ENCODE data around the gene OOSP2.
"Not testable (repeated sequence)": the region's sequence is repeated elsewhere in the genome, so short reads cannot be mapped to it uniquely, and the experiment has no call there.

OOSP2 gene

DNA sequence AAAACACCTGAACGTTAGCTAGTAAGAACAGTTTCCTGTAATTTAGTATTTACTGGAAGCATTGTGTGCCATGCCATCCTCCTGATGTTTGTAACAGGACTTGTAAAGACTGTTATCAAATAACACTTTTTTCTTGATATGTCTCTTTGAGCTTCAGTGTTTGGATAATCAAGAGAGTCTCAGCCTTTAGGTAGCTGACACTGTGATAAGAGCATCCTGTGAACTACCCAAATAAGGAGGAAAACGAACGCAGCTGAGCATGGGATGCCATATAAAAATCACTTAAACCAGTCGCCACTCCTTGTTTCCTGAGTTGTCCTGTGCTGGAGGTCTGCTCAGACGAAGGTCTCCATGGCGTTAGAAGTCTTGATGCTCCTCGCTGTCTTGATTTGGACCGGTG is at the start of gene OOSP2:
Gene OOSP2 (plus strand): TSS at position 301 of the 400 bp plus-strand sequence. CDS start 51 bp downstream, at position 352.
- no peak for DNase-seq

- no peak for DNase-seq
Observed at GRCh38 chr11:59990421-59990820, 49.8 kb upstream of the OOSP2 start.

DNA sequence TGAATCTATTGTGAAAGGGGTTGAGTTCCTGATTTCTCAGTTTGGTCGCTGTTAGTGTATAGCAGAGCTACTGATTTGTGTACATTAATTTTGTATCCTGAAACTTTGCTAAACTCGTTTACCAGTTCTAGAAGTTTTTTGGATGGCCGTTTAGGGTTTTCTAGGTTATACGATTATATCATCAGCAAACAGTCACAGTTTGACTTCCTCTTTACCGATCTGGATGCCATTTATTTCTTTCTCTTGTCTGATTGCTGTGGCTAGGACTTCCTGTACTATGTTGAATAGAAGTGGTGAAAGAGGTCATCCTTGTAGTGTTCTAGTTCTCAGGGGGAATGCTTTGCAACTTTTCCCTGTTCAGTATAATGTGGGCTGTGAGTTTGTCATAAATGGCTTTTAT is 47.8 kb upstream of the OOSP2 start:
- DNase-seq, result no peak

- no peak for DNase-seq
Observed at GRCh38 chr11:59997800-59998199, 42.4 kb upstream of the OOSP2 start.

DNA sequence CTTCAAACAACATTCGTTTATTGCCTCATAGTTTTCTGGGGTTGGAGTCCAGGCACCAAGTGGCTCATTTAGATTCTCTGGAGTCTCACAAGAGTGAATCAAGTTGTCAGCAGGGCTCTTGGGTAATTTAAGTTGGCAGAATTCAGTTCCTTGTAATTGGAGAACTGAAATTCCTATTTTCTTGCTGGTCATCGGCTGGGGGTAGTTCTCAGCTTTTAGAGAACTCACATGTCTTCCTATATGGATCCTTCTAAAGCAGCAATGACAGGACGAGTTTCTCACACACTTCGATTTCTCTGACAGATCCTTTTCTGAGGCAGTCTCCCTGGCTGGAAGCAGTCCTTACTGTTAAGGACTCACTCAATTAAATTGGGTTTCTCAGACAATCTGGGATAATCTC is 40.5 kb upstream of the OOSP2 start:
- no peak for DNase-seq

- DNase-seq, result no peak
Observed at GRCh38 chr11:60003729-60004128, 36.5 kb upstream of the OOSP2 start.

DNA sequence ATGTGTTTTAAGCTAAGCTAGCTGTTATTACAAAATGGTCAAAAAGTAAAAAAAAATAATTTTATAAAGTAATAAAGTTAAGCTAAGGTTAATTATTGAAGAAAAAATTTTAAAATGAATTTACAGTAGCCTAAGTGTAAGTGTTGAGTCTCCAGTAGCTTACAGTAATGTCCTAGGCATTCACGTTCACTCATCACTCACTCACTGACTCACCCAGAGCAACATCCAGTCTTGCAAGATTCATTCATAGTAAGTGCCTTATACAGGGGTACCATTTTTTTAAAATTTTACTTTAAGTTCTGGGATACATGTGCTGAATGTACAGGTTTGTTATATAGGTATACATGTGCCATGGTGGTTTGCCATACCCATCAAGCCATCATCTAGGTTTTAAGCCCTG is 34.8 kb upstream of the OOSP2 start:
- DNase-seq, result no peak

GRCh38 chr11:60016881-60017280 is 23.3 kb upstream of the OOSP2 start, which contains the start of gene OOSP4B:
OOSP4B (plus strand) TSS chr11:60017181.
- no peak for DNase-seq

GRCh38 chr11:60018058-60018457 is 22.2 kb upstream of the OOSP2 start:
- DNase-seq, result no peak

DNA sequence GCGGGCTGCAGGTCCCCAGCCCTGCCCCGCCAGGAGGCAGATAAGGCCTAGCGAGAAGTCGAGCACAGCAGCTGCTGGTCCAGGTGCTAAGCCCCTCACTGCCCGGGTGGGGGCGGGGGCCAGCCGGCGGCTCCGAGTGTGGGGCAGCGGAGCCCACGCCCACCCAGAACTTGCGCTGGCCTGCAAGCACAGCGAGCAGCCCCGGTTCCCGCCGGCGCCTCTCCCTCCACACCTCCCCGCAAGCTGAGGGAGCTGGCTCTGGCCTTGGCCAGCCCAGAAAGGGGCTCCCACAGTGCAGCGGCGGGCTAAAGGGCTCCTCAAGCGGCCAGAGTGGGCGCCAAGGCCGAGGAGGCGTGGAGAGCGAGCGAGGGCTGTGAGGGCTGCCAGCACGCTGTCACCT is 19.8 kb upstream of the OOSP2 start:
- not testable (repeated sequence) for DNase-seq

GRCh38 chr11:60029015-60029632 is 11.1 kb upstream of the OOSP2 start:
- no peak for DNase-seq

DNA sequence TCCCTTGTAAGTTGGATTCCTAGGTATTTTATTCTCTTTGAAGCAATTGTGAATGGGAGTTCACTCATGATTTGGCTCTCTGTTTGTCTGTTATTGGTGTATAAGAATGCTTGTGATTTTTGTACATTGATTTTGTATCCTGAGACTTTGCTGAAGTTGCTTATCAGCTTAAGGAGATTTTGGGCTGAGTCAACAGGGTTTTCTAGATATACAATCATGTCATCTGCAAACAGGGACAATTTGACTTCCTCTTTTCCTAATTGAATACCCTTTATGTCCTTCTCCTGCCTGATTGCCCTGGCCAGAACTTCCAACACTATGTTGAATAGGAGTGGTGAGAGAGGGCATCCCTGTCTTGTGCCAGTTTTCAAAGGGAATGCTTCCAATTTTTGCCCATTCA is 10.2 kb downstream of the OOSP2 start:
- not testable (repeated sequence) for DNase-seq

- DNase-seq, result not testable (repeated sequence)
Observed at GRCh38 chr11:60050839-60051238, 10.6 kb downstream of the OOSP2 start.

DNA sequence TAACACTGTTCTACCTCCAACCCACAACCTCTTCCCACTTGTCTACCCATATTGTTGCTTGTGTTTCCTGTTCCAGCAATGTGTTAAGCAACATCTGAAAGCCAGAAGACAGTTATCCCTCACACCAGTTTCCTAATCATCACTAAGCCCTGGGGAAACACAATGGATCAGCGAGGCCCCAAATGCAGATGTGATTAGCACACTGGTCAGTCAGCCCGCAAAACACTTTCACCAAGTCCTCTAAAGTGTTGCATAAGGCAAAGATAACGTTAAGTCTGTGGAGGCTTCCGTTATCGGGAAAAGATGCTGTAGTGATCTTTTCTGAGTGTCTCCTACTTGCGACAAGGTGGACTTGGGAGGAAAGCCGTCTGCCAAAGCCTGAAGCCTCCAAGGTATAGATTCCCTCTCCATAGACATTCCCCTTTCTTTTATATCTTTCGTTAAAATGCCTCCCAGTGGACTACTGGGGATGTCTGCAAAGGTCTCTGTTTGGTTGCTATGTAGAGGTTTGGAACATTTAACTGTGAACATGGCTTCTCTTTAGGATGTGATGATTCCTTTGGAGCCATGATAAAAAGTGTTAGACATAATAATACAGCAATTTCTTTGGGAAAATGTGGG is 16.2 kb downstream of the OOSP2 start, which contains the start of gene MS4A3:
Gene MS4A3 (plus strand): TSS at position 317 of the 621 bp plus-strand sequence. CDS start 4,496 bp downstream, outside the sequence.
- no peak for DNase-seq

DNA sequence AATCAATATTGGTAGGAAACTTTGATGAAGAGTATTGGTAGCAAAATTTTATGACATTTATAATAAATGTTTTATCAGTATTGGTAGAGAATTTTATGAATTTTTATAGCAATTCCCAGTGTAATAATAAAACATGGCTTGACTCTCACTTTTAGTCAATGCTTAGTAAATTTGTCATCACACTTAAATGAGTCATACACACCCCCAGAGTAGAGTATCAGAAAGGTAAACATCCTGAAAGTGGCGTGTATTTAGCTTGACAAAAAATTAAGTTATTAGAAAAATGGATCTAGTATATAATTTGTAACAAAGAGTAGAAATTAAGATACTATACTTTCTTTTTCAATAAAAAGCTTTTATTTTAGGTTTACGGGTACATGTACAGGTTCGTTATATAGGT is 18.8 kb downstream of the OOSP2 start:
- no peak for DNase-seq

DNA sequence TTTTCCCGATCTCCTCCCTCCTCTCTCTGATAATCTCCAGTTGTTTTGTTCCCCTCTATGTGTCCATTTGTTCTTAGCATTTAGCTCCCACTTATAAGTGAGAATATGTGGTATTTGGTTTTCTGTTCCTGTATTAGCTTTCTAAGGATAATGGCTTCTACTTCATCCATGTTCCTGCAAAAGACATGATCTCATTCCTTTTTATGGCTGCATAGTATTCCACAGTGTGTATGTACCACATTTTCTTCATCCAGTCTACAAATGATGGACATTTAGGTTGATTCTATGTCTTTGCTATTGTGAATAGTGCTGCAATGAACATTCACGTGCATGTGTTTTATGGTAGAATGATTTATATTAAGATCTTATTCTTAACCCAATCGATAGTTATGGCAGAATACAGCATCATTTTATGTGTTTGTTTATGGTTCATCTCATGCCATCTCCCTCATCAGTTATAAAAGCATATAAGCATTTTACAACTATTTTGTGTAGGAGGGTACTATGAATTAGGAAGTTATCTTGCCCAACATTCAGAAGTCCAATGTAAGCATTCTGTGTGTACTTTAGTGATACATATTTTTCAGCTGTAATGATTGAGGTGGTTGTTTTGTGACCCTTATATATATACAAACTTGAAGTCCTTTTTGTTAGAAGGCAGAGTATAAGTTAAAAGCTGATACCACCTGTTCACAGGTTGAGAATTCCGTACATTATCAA is 19.5 kb downstream of the OOSP2 start:
- DNase-seq, result no peak

GRCh38 chr11:60064111-60064510 is 23.9 kb downstream of the OOSP2 start:
- no peak for DNase-seq

DNA sequence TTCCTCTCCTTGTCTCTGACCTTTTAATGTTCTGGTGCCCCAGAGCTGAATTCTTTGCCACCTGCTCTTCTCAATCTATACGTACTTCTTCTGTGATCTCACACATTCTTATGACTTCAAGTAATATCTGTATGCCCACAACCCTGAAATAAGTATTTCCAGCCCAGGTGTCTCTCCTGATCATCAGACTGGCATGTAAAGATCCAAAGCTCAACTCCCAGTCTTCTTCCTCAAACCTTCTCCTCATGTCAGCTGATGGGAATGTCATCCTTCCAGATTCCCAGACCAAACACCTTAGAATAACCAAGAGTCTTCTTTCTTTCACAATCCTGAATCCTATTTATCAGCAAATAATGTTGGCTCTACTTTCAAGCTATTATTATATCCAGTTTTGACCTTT is 25.6 kb downstream of the OOSP2 start:
- DNase-seq, result no peak

DNA sequence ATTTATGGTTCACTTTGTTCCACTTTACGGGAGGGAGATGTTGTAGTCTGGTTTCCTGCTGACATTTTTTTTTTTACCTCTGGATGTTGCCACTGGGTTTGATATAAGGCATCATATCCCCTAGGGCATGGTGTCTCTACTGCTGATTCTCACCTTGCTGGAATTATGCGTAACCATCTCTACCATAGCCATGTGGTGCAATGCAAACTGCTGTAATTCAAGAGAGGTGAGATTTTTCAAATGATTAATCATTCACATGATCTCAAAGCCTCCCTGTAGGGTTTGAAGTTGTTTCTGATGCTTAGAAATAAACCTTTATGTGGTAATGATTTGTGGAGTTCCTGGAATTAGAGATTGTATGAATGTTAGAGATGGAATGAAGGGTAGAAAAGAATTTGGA is 29.2 kb downstream of the OOSP2 start:
- DNase-seq, result no peak

- DNase-seq, result not testable (repeated sequence)
Observed at GRCh38 chr11:60071644-60072043, 31.4 kb downstream of the OOSP2 start.

DNA sequence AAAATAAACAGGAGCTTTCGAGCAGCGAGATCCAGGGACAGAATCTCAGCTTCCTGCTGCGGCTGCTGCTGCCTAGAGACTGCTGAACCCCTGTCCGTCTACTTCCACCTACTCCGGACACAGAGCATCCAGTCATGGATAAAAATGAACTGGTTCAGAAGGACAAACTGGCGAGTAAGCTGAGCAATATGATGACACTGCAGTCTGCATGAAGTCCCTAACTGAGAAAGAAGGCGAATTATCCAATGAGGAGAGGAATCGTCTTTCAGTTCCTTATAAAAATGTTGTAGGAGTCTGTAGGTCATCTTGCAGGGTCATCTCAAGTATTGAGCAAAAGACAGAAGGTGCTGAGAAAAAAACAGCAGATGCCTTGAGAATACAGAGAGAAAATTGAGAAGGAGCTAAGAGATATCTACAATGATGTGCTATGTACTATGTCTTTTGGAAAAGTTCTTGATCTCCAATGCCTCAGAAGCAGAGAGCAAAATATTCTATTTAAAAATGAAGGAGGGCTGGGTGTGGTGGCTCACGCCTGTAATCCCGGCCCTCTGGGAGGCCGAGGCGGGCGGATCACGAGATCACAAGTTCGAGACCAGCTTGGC is 37.1 kb downstream of the OOSP2 start:
- no peak for DNase-seq

DNA sequence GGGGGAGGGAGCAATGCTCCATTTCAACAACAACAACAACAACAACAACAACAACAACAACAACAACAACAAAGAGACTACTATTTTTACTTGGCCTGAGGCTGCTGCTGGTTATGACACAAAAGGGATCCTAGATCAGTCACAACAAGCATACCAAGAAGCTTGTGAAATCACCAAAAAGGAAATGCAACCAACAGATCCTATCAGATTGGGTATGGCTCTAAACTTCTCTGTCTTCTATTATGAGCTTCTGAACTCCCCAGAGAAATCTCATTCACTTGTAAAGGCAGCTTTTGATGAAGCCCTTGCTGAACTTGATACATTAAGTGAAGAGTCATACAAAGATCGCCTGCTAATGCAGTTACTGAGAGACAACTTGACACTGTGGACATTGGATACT is 37.8 kb downstream of the OOSP2 start:
- DNase-seq, result no peak

GRCh38 chr11:60078745-60079144 is 38.5 kb downstream of the OOSP2 start:
- no peak for DNase-seq

DNA sequence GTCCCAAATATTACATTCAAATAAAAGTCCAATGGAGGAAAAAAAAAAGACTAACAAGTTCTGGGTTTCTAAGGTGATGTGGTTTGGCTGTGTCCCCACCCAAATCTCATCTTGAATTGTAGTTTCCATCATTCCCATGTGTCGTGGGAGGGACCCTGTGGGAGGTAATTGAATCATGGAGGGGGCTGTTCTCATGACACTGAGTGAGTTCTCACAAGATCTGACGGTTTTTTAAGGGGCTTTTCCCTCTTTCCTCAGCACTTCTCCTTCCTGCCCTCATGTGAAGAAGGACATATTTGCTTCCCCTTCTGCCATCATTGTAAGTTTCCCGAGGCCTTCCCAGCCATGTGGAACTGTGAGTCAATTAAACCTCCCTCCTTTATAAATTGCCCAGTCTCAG is 40.3 kb downstream of the OOSP2 start:
- DNase-seq, result no peak
